ENCODE data around the gene CUX1. TPM values are rescaled to one million over a fixed set of nuclear protein-coding genes. Genes with fewer than 3 reads are reported as not detected.

CUX1 gene
- total RNA-seq, 1 donor from 2014 or later: 101 TPM

DNA sequence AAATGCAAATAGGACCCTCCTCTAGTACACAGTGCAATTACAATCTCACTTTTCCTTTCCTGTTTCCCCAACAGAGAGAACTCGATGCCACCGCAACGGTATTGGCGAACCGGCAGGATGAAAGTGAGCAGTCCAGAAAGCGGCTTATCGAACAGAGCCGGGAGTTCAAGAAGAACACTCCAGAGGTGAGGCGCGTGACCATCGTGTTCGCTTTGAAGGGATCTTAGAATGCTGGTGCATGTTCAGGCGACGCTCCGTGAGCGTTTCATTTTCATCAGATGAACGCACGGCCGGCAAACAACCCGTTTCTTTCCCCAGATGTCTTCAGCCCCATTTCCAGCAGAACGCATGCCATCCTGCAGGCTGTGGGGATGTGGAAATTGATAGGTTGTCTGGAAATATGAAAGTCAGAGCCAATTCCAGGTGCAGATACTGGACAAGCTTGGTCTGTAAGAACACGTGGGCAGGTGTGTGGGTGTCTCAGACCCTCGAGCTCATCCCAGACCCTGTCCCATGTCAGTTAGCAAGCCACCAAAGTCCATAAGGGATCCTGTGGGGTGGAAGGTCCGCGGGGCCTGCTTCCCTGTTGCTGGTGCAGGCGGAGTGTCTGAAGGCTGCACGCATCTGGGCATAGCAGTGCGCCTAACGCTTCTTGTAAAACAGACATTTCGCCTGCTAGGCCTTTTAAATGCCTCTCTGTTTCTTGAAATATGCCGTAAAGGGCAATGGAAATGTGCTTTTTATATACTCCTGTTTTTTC is 98.8 kb downstream of the CUX1 start:
- peaks cover 21 to 25% of the 10 kb centered on the region in 2 donors for H3K36me3 ChIP-seq

DNA sequence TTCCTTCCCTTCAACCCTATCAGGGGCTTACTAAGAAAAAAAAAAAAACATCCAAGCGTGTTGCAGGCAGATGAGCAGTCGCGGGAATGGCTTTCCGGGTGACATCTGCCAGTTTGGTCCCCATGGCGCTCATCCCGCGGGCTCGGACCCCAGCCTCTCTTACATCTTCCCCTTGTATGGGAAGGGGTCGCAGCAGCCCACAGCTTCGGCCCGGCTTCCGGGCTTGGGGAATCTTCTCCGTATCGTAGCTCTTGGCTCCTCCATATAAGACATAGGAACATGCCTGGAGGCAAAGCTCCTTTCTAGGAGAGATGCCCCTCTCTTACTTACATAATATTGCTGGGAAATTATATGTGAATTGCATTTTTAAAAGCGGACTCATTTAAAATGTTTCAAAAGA is 99.5 kb downstream of the CUX1 start:
- peaks cover 2 to 13% of the 10 kb centered on the region in 2 donors for H3K4me1 ChIP-seq
- H3K27me3 ChIP-seq: no peaks in the 10 kb centered on the region
- intact Hi-C loops (cut with DNase I): no loop called here
- TF ChIP-seq, protein P1, sequence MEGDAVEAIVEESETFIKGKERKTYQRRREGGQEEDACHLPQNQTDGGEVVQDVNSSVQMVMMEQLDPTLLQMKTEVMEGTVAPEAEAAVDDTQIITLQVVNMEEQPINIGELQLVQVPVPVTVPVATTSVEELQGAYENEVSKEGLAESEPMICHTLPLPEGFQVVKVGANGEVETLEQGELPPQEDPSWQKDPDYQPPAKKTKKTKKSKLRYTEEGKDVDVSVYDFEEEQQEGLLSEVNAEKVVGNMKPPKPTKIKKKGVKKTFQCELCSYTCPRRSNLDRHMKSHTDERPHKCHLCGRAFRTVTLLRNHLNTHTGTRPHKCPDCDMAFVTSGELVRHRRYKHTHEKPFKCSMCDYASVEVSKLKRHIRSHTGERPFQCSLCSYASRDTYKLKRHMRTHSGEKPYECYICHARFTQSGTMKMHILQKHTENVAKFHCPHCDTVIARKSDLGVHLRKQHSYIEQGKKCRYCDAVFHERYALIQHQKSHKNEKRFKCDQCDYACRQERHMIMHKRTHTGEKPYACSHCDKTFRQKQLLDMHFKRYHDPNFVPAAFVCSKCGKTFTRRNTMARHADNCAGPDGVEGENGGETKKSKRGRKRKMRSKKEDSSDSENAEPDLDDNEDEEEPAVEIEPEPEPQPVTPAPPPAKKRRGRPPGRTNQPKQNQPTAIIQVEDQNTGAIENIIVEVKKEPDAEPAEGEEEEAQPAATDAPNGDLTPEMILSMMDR (IDR thresholded peaks at IDR 0.05): no peak
- peaks cover 21 to 25% of the 10 kb centered on the region in 2 donors for H3K36me3 ChIP-seq
- no peak overlapping the region for H3K4me3 ChIP-seq
- H3K9me3 ChIP-seq: no peaks in the 10 kb centered on the region
- DNase-seq (ENCODE audit: low spot score in 2 of 2): no peak
- H3K27ac ChIP-seq: no peak overlapping the region

More for the DNA sequence above, 98.8 kb downstream of the CUX1 start:
- H3K9me3 ChIP-seq: no peaks in the 10 kb centered on the region
- DNase-seq (ENCODE audit: low spot score in 2 of 2): no peak
- intact Hi-C loops (cut with DNase I): no loop called here
- TF ChIP-seq, protein P1 (IDR thresholded peaks at IDR 0.05): no peak
- no peak overlapping the region for H3K4me3 ChIP-seq
- peaks cover 2 to 13% of the 10 kb centered on the region in 2 donors for H3K4me1 ChIP-seq
- no peak overlapping the region for H3K27ac ChIP-seq
- H3K27me3 ChIP-seq: no peaks in the 10 kb centered on the region

- no peaks in the 10 kb centered on the region for H3K9me3 ChIP-seq
- H3K27ac ChIP-seq: no peak overlapping the region
- no peak for DNase-seq (ENCODE audit: low spot score in 2 of 2)
- TF ChIP-seq, protein P1 (IDR thresholded peaks at IDR 0.05): no peak
- H3K27me3 ChIP-seq: no peaks in the 10 kb centered on the region
- H3K4me1 ChIP-seq: peaks cover 2 to 17% of the 10 kb centered on the region in 2 donors
- intact Hi-C loops (cut with DNase I): no loop called here
- no peak overlapping the region for H3K4me3 ChIP-seq
- peaks cover 21 to 25% of the 10 kb centered on the region in 2 donors for H3K36me3 ChIP-seq
These were observed 100.1 kb downstream of the CUX1 start for GRCh38 chr7:101917566-101917965.

DNA sequence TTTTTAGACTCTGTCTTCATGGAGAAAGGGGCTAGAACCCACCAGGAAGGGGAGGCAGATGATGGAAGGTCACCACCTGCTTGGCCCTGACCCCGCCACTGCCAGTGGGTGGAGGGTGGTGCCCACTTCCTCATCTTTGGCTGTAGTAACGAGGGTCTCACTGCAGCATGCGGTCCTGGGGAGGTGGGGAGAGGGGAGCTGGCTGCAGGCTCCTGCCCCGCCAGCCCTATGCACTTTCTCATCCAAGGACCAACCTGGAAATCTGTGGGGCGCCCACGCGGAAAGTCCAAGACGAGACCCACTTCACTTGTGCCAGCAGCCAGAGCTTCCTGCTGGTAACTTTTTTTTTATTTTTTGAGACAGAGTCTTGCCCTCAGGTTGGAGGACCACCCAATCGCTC is 101.0 kb downstream of the CUX1 start:
- no peaks in the 10 kb centered on the region for H3K27me3 ChIP-seq
- no peak overlapping the region for H3K27ac ChIP-seq
- intact Hi-C loops (cut with DNase I): no loop called here
- H3K9me3 ChIP-seq: no peaks in the 10 kb centered on the region
- H3K4me3 ChIP-seq: no peak overlapping the region
- H3K36me3 ChIP-seq: peaks cover 21 to 25% of the 10 kb centered on the region in 2 donors
- peaks cover 7 to 22% of the 10 kb centered on the region in 2 donors for H3K4me1 ChIP-seq
- no peak for DNase-seq (ENCODE audit: low spot score in 2 of 2)
- TF ChIP-seq, protein P1 (IDR thresholded peaks at IDR 0.05): no peak

GRCh38 chr7:101919363-101920115 is 102.1 kb downstream of the CUX1 start:
- Histone ChIP-seq H3K4me1 (peaks cover 7 to 20% of the 10 kb centered on the region in 2 donors), H3K36me3 (peaks cover 21 to 25% of the 10 kb centered on the region in 2 donors), H3K9me3 (no peaks in the 10 kb centered on the region), H3K27me3 (no peaks in the 10 kb centered on the region), H3K27ac (no peak overlapping the region), H3K4me3 (no peak overlapping the region)
- TF ChIP-seq, protein P1 (IDR thresholded peaks at IDR 0.05): no peak
- intact Hi-C loops (cut with DNase I): loop anchor here (5.0 kb wide), 1 partner anchor 62 kb away; no protein-coding TSS in a partner anchor
- no peak for DNase-seq (ENCODE audit: low spot score in 2 of 2)
